ENCODE results near the gene ALCAM. TPM values are rescaled to one million over a fixed set of nuclear protein-coding genes. Genes with fewer than 3 reads are reported as not detected.
"Not testable (repeated sequence)": the region's sequence is repeated elsewhere in the genome, so short reads cannot be mapped to it uniquely, and the experiment has no call there.

The ALCAM gene
- total and polyA plus RNA-seq, 8 donors, result 11.3 to 121 (median 50.7) TPM

DNA sequence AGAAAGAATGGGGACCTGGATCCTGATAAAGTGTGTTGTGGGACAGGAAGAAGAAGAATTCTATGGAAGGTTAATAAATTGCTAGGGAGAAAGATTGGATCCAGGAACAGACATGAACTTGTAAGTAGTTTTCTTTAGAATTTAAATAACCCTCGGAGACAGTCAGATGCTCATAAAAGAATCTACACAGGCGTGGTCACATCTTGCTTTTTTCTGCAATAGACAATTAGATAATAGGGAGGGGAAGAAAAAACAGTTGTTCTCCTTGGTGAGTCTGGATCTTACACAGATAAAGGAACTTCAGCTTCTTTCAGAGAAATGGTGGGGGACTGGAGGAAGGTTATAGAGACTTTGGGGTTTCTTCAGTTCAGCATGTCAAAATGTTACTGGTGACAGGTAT is 232.6 kb downstream of the ALCAM start:
- intact Hi-C loops (cut with DNase I; ENCODE audit: low total_unique reads), result no loop called here
- Histone ChIP-seq H3K4me1 (no peaks in the 10 kb centered on the region), H3K27ac (no peak overlapping the region), H3K36me3 (no peaks in the 10 kb centered on the region), H3K27me3 (no peaks in the 10 kb centered on the region), H3K9me3 (no peaks in the 10 kb centered on the region), H3K4me3 (no peak overlapping the region)
- TF ChIP-seq, protein P1, sequence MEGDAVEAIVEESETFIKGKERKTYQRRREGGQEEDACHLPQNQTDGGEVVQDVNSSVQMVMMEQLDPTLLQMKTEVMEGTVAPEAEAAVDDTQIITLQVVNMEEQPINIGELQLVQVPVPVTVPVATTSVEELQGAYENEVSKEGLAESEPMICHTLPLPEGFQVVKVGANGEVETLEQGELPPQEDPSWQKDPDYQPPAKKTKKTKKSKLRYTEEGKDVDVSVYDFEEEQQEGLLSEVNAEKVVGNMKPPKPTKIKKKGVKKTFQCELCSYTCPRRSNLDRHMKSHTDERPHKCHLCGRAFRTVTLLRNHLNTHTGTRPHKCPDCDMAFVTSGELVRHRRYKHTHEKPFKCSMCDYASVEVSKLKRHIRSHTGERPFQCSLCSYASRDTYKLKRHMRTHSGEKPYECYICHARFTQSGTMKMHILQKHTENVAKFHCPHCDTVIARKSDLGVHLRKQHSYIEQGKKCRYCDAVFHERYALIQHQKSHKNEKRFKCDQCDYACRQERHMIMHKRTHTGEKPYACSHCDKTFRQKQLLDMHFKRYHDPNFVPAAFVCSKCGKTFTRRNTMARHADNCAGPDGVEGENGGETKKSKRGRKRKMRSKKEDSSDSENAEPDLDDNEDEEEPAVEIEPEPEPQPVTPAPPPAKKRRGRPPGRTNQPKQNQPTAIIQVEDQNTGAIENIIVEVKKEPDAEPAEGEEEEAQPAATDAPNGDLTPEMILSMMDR (IDR thresholded peaks at IDR 0.05), result no peak
- TF ChIP-seq POLR2A (IDR thresholded peaks at IDR 0.05) (no peak), EP300 (IDR thresholded peaks at IDR 0.05) (no peak), POLR2AphosphoS5 (IDR thresholded peaks at IDR 0.05) (no peak)
- WGBS, 5 donors, result 83 to 92% (median 90%) methylated on average over 2 of the region's 2 CpGs
- no peak for DNase-seq

DNA sequence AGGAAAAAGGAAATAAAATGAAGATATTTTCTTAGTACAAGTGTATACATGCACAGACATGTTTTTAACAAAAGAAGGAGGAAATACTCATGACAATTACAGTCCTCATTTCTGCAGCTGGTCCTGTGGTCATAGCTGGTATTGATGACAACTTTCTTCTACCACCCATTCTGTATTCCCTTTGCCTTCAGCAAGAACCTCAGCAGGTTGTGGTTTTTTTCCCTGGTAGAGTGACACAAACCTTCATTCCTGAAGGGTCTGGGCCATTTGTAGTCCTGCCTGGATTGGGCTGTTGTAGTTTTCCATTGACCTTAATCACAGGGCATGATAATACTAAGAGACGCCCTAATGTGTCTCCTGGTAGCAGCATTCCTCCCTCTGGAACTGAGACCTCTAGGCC is 235.0 kb downstream of the ALCAM start:
- H3K4me3 ChIP-seq; H3K36me3 ChIP-seq; intact Hi-C loops (cut with DNase I; ENCODE audit: low total_unique reads); DNase-seq; H3K27me3 ChIP-seq; H3K27ac ChIP-seq; H3K9me3 ChIP-seq; H3K4me1 ChIP-seq: not testable (repeated sequence)
- 72 to 100% (median 92%) methylated on average over 1 of the region's 1 CpG for WGBS, 5 donors

DNA sequence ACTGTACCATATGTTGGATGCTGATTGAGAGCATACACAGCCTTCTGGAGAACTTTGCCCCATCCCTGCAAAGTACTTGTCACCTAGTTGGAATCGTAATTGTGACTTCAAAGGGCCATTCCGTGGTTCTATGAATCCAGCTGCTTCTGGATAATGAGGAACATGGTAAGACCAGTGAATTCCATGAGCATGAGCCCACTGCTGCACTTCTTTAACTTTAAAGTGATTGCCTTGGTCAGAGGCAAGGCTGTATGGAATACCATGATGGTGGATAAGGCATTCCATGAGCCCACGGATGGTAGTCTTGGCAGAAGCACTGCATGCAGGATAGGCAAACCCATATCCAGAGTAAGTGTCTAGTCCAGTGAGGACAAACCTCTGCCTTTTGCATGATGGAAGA is 235.6 kb downstream of the ALCAM start:
- H3K27ac ChIP-seq; H3K9me3 ChIP-seq; H3K27me3 ChIP-seq; DNase-seq; H3K4me1 ChIP-seq; H3K4me3 ChIP-seq; intact Hi-C loops (cut with DNase I; ENCODE audit: low total_unique reads); H3K36me3 ChIP-seq: not testable (repeated sequence)
- WGBS, 5 donors, result 89 to 95% (median 91%) methylated on average over 3 of the region's 3 CpGs

DNA sequence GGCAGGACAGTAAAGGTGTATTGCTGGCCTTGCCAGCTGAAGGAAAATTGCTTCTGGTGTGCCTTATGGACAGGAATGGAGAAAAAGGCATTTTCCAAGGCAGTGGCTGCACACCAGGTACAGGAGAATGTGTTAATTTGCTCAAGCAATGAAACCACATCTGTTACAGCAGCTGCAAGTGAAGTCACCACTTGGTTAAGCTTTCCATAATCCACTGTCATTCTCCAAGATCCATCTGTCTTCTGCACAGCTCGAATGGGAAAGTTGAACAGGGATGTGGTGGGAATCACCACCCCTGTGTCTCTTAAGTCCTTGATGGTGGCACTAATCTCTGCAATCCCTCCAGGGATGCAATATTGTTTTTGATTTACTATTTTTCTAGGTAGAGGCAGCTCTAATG is 236.8 kb downstream of the ALCAM start:
- H3K9me3 ChIP-seq; intact Hi-C loops (cut with DNase I; ENCODE audit: low total_unique reads); H3K36me3 ChIP-seq; DNase-seq; H3K27ac ChIP-seq; H3K27me3 ChIP-seq; H3K4me3 ChIP-seq; H3K4me1 ChIP-seq: not testable (repeated sequence)
- WGBS, 5 donors, result 63 to 95% (median 74%) methylated on average over 1 of the region's 1 CpG

DNA sequence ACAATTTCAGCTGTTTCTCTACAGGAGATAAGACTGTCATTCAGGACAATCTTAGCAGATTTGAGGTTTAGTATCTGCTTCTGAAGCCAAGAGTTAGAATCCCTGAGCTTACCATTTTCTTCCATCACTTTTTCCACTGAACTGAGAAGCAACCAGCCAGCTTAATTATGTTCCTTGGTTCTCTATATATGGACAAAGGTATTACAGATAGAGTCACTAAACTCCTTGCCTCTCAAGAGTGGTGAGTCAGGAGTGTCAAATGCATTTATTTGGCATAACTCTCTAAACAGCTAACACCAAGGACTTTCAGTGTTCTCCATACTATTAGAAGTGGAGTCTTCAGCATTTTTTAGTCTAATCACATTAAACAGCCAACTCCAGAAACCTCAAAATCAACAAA is 239.3 kb downstream of the ALCAM start:
- Histone ChIP-seq H3K27ac (no peak overlapping the region), H3K27me3 (no peaks in the 10 kb centered on the region), H3K4me3 (no peak overlapping the region), H3K9me3 (no peaks in the 10 kb centered on the region), H3K4me1 (peaks cover 0 to 3% (median 1%) of the 10 kb centered on the region in 4 donors), H3K36me3 (no peaks in the 10 kb centered on the region)
- intact Hi-C loops (cut with DNase I; ENCODE audit: low total_unique reads), result no loop called here
- no peak for DNase-seq
- TF ChIP-seq POLR2A (IDR thresholded peaks at IDR 0.05) (no peak), EP300 (IDR thresholded peaks at IDR 0.05) (no peak), POLR2AphosphoS5 (IDR thresholded peaks at IDR 0.05) (no peak)
- TF ChIP-seq, protein P1 (IDR thresholded peaks at IDR 0.05), result no peak

DNA sequence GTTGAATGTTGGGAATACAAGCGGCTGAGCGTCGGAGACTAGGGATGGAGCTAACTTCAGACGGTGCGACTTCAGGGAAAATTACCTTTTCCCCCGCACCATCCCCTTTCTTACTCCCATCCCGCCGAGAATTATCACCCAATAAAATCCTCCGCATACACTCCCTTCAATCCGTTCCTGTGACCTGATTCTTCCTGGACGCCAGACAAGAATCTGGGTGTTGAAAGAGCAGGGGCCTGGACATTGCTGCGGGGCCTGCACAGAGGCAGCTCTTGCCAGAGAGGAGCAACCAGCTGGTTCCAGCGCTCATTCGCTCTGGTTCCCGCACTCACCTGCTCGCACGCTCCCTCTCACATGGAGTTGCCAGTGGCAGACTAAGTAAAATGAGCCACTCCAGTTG is 241.9 kb downstream of the ALCAM start:
- 88 to 94% (median 88%) methylated on average over 17 of the region's 17 CpGs for WGBS, 5 donors
- intact Hi-C loops (cut with DNase I; ENCODE audit: low total_unique reads), result no loop called here
- H3K27ac ChIP-seq, result no peak overlapping the region
- no peaks in the 10 kb centered on the region for H3K36me3 ChIP-seq
- H3K4me3 ChIP-seq, result no peak overlapping the region
- DNase-seq, result no peak
- peaks cover 0 to 12% (median 3%) of the 10 kb centered on the region in 4 donors for H3K4me1 ChIP-seq
- H3K27me3 ChIP-seq, result no peaks in the 10 kb centered on the region
- TF ChIP-seq POLR2A (IDR thresholded peaks at IDR 0.05) (no peak), POLR2AphosphoS5 (IDR thresholded peaks at IDR 0.05) (no peak), EP300 (IDR thresholded peaks at IDR 0.05) (no peak)
- TF ChIP-seq, protein P1 (IDR thresholded peaks at IDR 0.05), result no peak
- H3K9me3 ChIP-seq, result no peaks in the 10 kb centered on the region

All from stomach (tissue), 9 donors.